ENCODE data around the gene CGB7. TPM values are rescaled to one million over a fixed set of nuclear protein-coding genes. Genes with fewer than 3 reads are reported as not detected.

CGB7 gene
- total and polyA plus RNA-seq, 9 of the 15 experiments (the other 6 are each of a cell fraction or from before 2014, with no cell fraction given), result not detected

GRCh38 chr19:49019242-49019932, 38.2 kb downstream of the CGB7 start:
- intact Hi-C loops (cut with micrococcal nuclease), result no loop called here
- ChIA-PET CTCF (ENCODE audit: low intra/inter-chr PET ratio) (interaction anchor here (0.6 kb wide), 1 partner anchor 54 kb away, joined by 5 read pairs; no protein-coding TSS in a partner anchor), POLR2A (interaction anchor here (0.6 to 1.6 kb wide), 9 partner anchors 9 to 655 kb away, joined by 3 to 5 read pairs (median 3); partner anchors contain the start of gene CGB2)
- Histone ChIP-seq H3K27me3 (ENCODE audit: control insufficient read depth in 2 of 2, insufficient read depth in 2 of 2, low read length in 2 of 2) (no peaks in the 10 kb centered on the region), H3K27ac (ENCODE audit: extremely low read depth, low read depth, low read length) (no peak overlapping the region), H3K4me3 (peak overlapping the region; percentile 41), H4K20me1 (replicated peaks; ENCODE audit: control insufficient read depth, insufficient read depth, low read length) (peaks cover 12% of the 10 kb centered on the region; the same call in 1 of the 2 replicates), H3K9me3 (replicated peaks; ENCODE audit: control insufficient read depth, insufficient read depth, low read depth, low read length) (no peaks in the 10 kb centered on the region), H3K4me2 (ENCODE audit: insufficient read depth, low read length) (peak overlapping the region; percentile 76), H3K4me1 (replicated peaks in 1 of 2; ENCODE audit: control insufficient read depth in 2 of 2, insufficient read depth in 2 of 2, low read length in 2 of 2) (peaks cover 21 to 59% of the 10 kb centered on the region in 2 experiments; a peak in 4 of 5 replicates), H3K36me3 (ENCODE audit: control insufficient read depth, insufficient read depth, low read length) (peaks cover 23% of the 10 kb centered on the region; the same call in 2 of the 3 replicates), H3K79me2 (ENCODE audit: control insufficient read depth, insufficient read depth, low read length) (no peaks in the 10 kb centered on the region), H2AFZ (ENCODE audit: low read depth, low read length) (peak overlapping the region; percentile 62; the same call in 1 of the 2 replicates), H3K9ac (ENCODE audit: insufficient read depth in 1 of 2, low read depth in 2 of 2, low read length in 2 of 2) (peak overlapping the region in 1 of 2 experiments; percentile 88; a peak in 2 of 4 replicates), H3K9me1 (ENCODE audit: control insufficient read depth, insufficient read depth, low read length) (peaks cover 7% of the 10 kb centered on the region)
- DNase-seq (ENCODE audit: extremely low read depth in 1 of 4, low spot score in 3 of 4) (peak; percentile 91 to 93 (median 91)), ATAC-seq (peak; percentile 87), FAIRE-seq (peak; percentile 75)
- WGBS (ENCODE audit: insufficient coverage, low coverage, missing lambda C conversion rate), result 4% methylated on average over 30 of the region's 41 CpGs
- in situ Hi-C loops (cut with MboI), result no loop called here
- no TSS peak for BruUV-seq (replicated peaks)
- TF ChIP-seq CBFB (CRISPR knock-in tag; IDR thresholded peaks at IDR 0.05) (peak; percentile 65; the same call in 1 of the 2 replicates), RBM15 (IDR thresholded peaks at IDR 0.05; ENCODE audit: insufficient read depth, low read length) (no peak), ZNF3 (CRISPR knock-in tag; IDR thresholded peaks at IDR 0.05) (no peak), ZNF609 (CRISPR knock-in tag; IDR thresholded peaks at IDR 0.05; ENCODE audit: borderline replicate concordance) (no peak), SNRNP70 (optimal IDR thresholded peaks at IDR 0.05; ENCODE audit: low read depth, low read length) (no peak), ZNF324 (CRISPR knock-in tag; IDR thresholded peaks at IDR 0.05) (no peak), ZNF785 (CRISPR knock-in tag; IDR thresholded peaks at IDR 0.05) (no peak), NFYB (IDR thresholded peaks at IDR 0.05; ENCODE audit: extremely low read depth, insufficient read length) (no peak), NCOA2 (IDR thresholded peaks at IDR 0.05; ENCODE audit: partially characterized antibody in 2 of 2) (no peak), ZNF764 (CRISPR knock-in tag; IDR thresholded peaks at IDR 0.05; ENCODE audit: low read depth) (peak; percentile 93), PHF8 (IDR thresholded peaks at IDR 0.05; ENCODE audit: borderline replicate concordance, low read length) (no peak), ZNF143 (CRISPR knock-in tag; IDR thresholded peaks at IDR 0.05) (no peak), ILK (tag; IDR thresholded peaks at IDR 0.05; ENCODE audit: borderline replicate concordance, low read depth) (no peak), HSF4 (CRISPR knock-in tag; IDR thresholded peaks at IDR 0.05; ENCODE audit: borderline replicate concordance) (no peak), RCOR1 (IDR thresholded peaks at IDR 0.05; ENCODE audit: borderline replicate concordance in 1 of 2, low read depth in 2 of 2, low read length in 2 of 2) (0 out of 4 replicates have a peak, but pooled peaks of 1 of the 2 experiments have one; percentile 36), PHB2 (IDR thresholded peaks at IDR 0.05; ENCODE audit: low read depth) (no peak)
